Smooth muscle cell (in vitro differentiated cells): Measurements from ENCODE around the gene SMPD3. TPM values are rescaled to one million over a fixed set of nuclear protein-coding genes. Genes with fewer than 3 reads are reported as not detected.

Experiments used
- DNase-seq: peaks from one replicate; lab custom pipeline; 2025; ENCODE audit not compliant: unreplicated experiment; lab: John Stamatoyannopoulos, UW
- H2AFZ ChIP-seq: fragments of 200-600 bp; sonication (generic); 2 replicates; pipeline ENCODE4 v1.6.0; 2016; ENCODE audit warnings: antibody characterized with exemption, low read depth, mild to moderate bottlenecking
- H3F3A ChIP-seq: fragments of 200-600 bp; sonication (generic); 2 replicates; pipeline ENCODE4 v1.6.0; 2017; ENCODE audit warnings: antibody characterized with exemption, low read depth
- H3K27ac ChIP-seq: fragments of 200-600 bp; sonication (generic); 2 replicates; pipeline ENCODE4 v1.5.1; 2016; ENCODE audit warnings: low read depth, mild to moderate bottlenecking
- H3K27me3 ChIP-seq: fragments of 200-600 bp; sonication (generic); 2 replicates; pipeline ENCODE4 v1.6.1; 2016; ENCODE audit warnings: low read depth, mild to moderate bottlenecking
- H3K36me3 ChIP-seq: fragments of 200-600 bp; sonication (generic); 2 replicates; pipeline ENCODE4 v1.5.1; 2016; ENCODE audit warnings: low read depth
- H3K4me1 ChIP-seq: fragments of 200-600 bp; sonication (generic); 2 replicates; pipeline ENCODE4 v1.5.1; 2016; ENCODE audit warnings: low read depth
- H3K4me2 ChIP-seq: fragments of 200-600 bp; sonication (generic); 2 replicates; pipeline ENCODE4 v1.6.0; 2016; ENCODE audit warnings: mild to moderate bottlenecking
- H3K4me3 ChIP-seq: fragments of 200-600 bp; sonication (generic); 2 replicates; pipeline ENCODE4 v1.5.1; 2016; ENCODE audit warnings: mild to moderate bottlenecking
- H3K79me2 ChIP-seq: fragments of 200-600 bp; sonication (generic); 2 replicates; pipeline ENCODE4 v1.6.0; 2016; ENCODE audit warnings: low read depth, mild to moderate bottlenecking
- H3K9ac ChIP-seq: fragments of 200-600 bp; sonication (generic); 2 replicates; pipeline ENCODE4 v1.6.0; 2016; ENCODE audit warnings: low read depth
- H3K9me3 ChIP-seq: fragments of 200-600 bp; sonication (generic); replicated peaks from 2 replicates; pipeline ENCODE4 v1.5.1; 2016; ENCODE audit warnings: low read depth
- H4K20me1 ChIP-seq: fragments of 200-600 bp; sonication (generic); 2 replicates; pipeline ENCODE4 v1.6.0; 2016; ENCODE audit warnings: low read depth
- CTCF ChIP-seq: fragments of 200-600 bp; sonication (generic); IDR thresholded peaks from 2 replicates; pipeline ENCODE4 v1.5.1; 2017; ENCODE audit warnings: borderline replicate concordance, mild to moderate bottlenecking, antibody characterized with exemption; ENCODE audit not compliant: insufficient read depth, poor library complexity, severe bottlenecking
- whole genome bisulfite sequencing: methylation state at CpG from one replicate; pipeline ENCODE4 v1.1.7; 2016; ENCODE audit warnings: low lambda C conversion rate; 5-methylcytosine and 5-hydroxymethylcytosine counted together
- polyA plus RNA-seq: library from polyadenylated mRNA; unstranded; fragments of >200 nt; fragmentation: Nextera tagmentation; extraction: Ambion mirVana; gene quantifications from 2 replicates; pipeline ENCODE4 v1.2.1, GENCODE V29; 2016
- total RNA-seq: library from RNA; depleted of rRNA; stranded (reverse); fragments of >200 nt; gene quantifications from 2 replicates; pipeline ENCODE4 v1.2.3, GENCODE V29; 2014

The SMPD3 gene
- total and polyA plus RNA-seq, 2 experiments from 2014 or later = 0.63 to 0.73 TPM

DNA sequence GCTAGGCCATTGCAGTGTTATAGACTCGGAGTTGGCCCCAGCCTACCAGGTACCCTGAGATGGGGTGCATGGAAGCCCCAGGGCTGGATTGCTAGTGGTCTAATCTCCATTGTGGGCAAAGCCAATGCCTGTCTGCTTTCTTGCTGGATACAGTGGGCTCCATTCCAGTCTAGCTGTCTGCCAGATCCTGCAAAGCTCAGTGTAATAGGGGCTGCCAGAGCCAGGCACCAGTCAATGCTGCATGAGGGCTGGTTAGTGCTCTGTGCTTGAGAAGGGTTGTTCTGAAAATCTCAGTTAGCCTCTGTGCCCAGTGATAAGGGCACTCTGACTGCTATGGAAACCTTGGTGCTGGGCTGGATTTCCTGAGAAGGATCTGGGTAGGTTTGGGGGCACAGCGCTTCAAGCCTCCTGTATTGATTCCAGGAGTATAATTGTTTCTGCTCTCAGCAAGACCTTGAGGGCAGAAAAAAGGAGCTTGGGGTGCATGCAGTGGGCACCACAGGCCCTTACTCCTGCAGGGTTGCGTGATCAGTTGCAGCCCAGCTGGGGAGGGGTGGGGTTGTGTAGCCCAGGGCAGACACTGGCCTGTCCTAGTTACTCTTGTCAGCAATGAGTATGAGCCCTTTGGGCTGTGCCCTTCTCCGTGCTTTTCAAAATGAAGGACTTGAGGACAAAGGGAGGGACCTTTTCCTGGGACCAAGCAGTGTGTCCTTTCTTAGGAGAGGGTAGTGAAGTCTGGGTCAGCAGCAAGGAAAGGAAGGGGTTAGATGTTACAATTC lies 19.0 kb downstream of the SMPD3 start:
- no peaks in the 10 kb centered on the region for H4K20me1 ChIP-seq
- no peak for DNase-seq
- H3K4me1 ChIP-seq = no peaks in the 10 kb centered on the region
- no peak for TF ChIP-seq CTCF
- H3K27ac ChIP-seq = no peak overlapping the region
- no peak overlapping the region for H3K4me3 ChIP-seq
- H3K9ac ChIP-seq = no peak overlapping the region
- H3K9me3 ChIP-seq = no peaks in the 10 kb centered on the region
- WGBS = 68% methylated on average over 4 of the region's 4 CpGs
- H3K79me2 ChIP-seq = no peaks in the 10 kb centered on the region
- H3F3A ChIP-seq = no peaks in the 10 kb centered on the region
- no peak overlapping the region for H2AFZ ChIP-seq
- H3K36me3 ChIP-seq = no peaks in the 10 kb centered on the region
- H3K4me2 ChIP-seq = no peak overlapping the region
- no peaks in the 10 kb centered on the region for H3K27me3 ChIP-seq

DNA sequence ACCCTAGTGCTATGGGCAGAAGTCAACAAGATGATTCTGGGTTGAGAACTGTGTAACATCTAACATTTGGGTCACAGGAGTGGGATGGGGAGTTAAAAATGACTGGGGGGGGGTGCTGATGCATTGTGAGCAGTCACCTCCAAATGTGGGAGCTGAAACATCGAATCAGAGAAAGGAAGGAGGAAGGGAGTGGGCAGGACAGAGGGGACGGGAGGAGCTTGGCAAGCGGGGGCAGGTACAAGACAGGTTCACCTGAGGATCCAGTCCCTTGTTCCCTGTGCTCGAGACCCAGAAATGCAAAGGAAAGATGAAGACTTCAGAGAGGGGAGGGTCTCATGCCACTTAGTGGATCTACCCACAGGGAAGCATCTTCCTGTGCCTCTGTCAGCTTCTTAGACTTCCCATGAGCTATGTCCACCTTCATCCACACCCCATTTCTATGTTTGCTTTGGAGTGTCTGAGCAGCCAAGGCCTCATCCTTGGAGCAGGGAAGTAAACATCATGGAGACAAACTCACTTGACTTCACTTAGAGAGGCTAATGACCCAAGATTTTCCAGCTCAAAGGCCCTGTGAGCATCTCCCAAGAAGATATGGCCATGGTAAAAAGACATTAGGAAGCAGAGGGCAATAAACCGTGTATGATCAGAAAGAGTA lies 20.5 kb downstream of the SMPD3 start:
- no peak overlapping the region for H2AFZ ChIP-seq
- no peak for DNase-seq
- no peak overlapping the region for H3K9ac ChIP-seq
- H3K4me1 ChIP-seq = no peaks in the 10 kb centered on the region
- no peak for TF ChIP-seq CTCF
- 83% methylated on average over 5 of the region's 5 CpGs for WGBS
- no peak overlapping the region for H3K4me3 ChIP-seq
- H4K20me1 ChIP-seq = no peaks in the 10 kb centered on the region
- no peaks in the 10 kb centered on the region for H3K36me3 ChIP-seq
- H3K4me2 ChIP-seq = no peak overlapping the region
- H3K27ac ChIP-seq = no peak overlapping the region
- H3K27me3 ChIP-seq = no peaks in the 10 kb centered on the region
- H3K9me3 ChIP-seq = no peaks in the 10 kb centered on the region
- no peaks in the 10 kb centered on the region for H3K79me2 ChIP-seq
- H3F3A ChIP-seq = no peaks in the 10 kb centered on the region

DNA sequence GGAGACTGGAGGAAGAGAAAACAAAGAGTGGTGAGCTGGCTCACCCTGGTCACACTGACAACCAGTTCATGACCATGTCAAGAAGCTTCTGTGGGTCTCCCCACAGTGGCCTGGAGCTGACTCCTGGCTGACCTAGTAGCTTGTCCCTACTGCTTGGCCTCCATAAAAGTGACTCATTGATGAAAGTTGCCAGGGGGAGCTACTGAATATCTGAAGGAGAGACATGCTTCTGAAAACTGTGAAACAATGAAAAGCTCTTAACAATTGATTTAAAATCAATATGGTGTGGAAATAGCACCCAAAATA lies 22.0 kb downstream of the SMPD3 start:
- no peaks in the 10 kb centered on the region for H3K4me1 ChIP-seq
- no peaks in the 10 kb centered on the region for H3K27me3 ChIP-seq
- no peak overlapping the region for H3K4me3 ChIP-seq
- no peak overlapping the region for H3K4me2 ChIP-seq
- no peak overlapping the region for H3K9ac ChIP-seq
- no peaks in the 10 kb centered on the region for H3K9me3 ChIP-seq
- no peaks in the 10 kb centered on the region for H3F3A ChIP-seq
- no peak for DNase-seq
- no peaks in the 10 kb centered on the region for H3K36me3 ChIP-seq
- H3K79me2 ChIP-seq = no peaks in the 10 kb centered on the region
- no peaks in the 10 kb centered on the region for H4K20me1 ChIP-seq
- no peak overlapping the region for H2AFZ ChIP-seq
- no peak for TF ChIP-seq CTCF
- H3K27ac ChIP-seq = no peak overlapping the region
